Adipocyte (in vitro differentiated cells): ENCODE data around the gene C6orf62.
"Not testable (repeated sequence)": the region's sequence is repeated elsewhere in the genome, so short reads cannot be mapped to it uniquely, and the experiment has no call there.

ENCODE experiments used
- DNase-seq: peaks from one replicate; pipeline ENCODE4 v3.0.0-alpha.2; 2015; ENCODE audit warnings: low read depth
- H3K27me3 ChIP-seq: replicated peaks from 2 replicates; pipeline ENCODE4 v1.7.0; 2013; ENCODE audit warnings: mild to moderate bottlenecking, low read length, moderate library complexity; ENCODE audit not compliant: control insufficient read depth, insufficient read depth
- H3K36me3 ChIP-seq: 2 replicates; pipeline ENCODE4 v1.7.0; 2013; ENCODE audit warnings: low read length, mild to moderate bottlenecking, moderate library complexity; ENCODE audit not compliant: control insufficient read depth, insufficient read depth, severe bottlenecking
- H3K4me1 ChIP-seq: 2 replicates; pipeline ENCODE4 v1.7.0; 2013; ENCODE audit warnings: mild to moderate bottlenecking, low read length, moderate library complexity; ENCODE audit not compliant: control insufficient read depth, insufficient read depth
- H3K4me3 ChIP-seq: 2 replicates; pipeline ENCODE4 v1.7.0; 2013; ENCODE audit warnings: mild to moderate bottlenecking, low read length, moderate library complexity
- H3K9ac ChIP-seq: 2 replicates; pipeline ENCODE4 v1.7.0; 2013; ENCODE audit warnings: mild to moderate bottlenecking, low read length, moderate library complexity
- H3K9me3 ChIP-seq: 2 replicates; pipeline ENCODE4 v1.7.0; 2013; ENCODE audit warnings: mild to moderate bottlenecking, low read length, moderate library complexity; ENCODE audit not compliant: control insufficient read depth

C6orf62 gene

GRCh38 chr6:24719125-24719971, at the start of gene C6orf62:
Gene C6orf62, minus strand, starts transcription at chr6:24719154. Its CDS starts 486 bp downstream, at chr6:24718668.
- peaks cover 27% of the 10 kb centered on the region for H3K4me1 ChIP-seq
- DNase-seq: peak; percentile 71
- H3K27me3 ChIP-seq: no peaks in the 10 kb centered on the region
- H3K4me3 ChIP-seq: peak within 1 kb of the TSS; percentile 100
- H3K36me3 ChIP-seq: peaks cover 38% of the 10 kb centered on the region
- H3K9ac ChIP-seq: peak within 1 kb of the TSS; percentile 100
- H3K9me3 ChIP-seq: no peaks in the 10 kb centered on the region

GRCh38 chr6:24768361-24768760, 49.4 kb upstream of the C6orf62 start:
- no peak overlapping the region for H3K4me3 ChIP-seq
- no peaks in the 10 kb centered on the region for H3K4me1 ChIP-seq
- DNase-seq: no peak
- no peaks in the 10 kb centered on the region for H3K27me3 ChIP-seq
- no peak overlapping the region for H3K9ac ChIP-seq
- no peaks in the 10 kb centered on the region for H3K9me3 ChIP-seq
- no peaks in the 10 kb centered on the region for H3K36me3 ChIP-seq

- Histone ChIP-seq H3K9me3 (no peaks in the 10 kb centered on the region), H3K4me3 (no peak overlapping the region), H3K4me1 (no peaks in the 10 kb centered on the region), H3K27me3 (no peaks in the 10 kb centered on the region), H3K36me3 (no peaks in the 10 kb centered on the region), H3K9ac (no peak overlapping the region)
- DNase-seq: peak; percentile 72
Measured at GRCh38 chr6:24766680-24767462, 47.9 kb upstream of the C6orf62 start.

- DNase-seq, H3K27me3 ChIP-seq, H3K36me3 ChIP-seq, H3K9me3 ChIP-seq, H3K9ac ChIP-seq, H3K4me1 ChIP-seq, H3K4me3 ChIP-seq: not testable (repeated sequence)
Measured at GRCh38 chr6:24765968-24766367, 47.0 kb upstream of the C6orf62 start.

GRCh38 chr6:24764833-24765828, 46.2 kb upstream of the C6orf62 start:
- H3K9ac ChIP-seq, DNase-seq, H3K27me3 ChIP-seq, H3K9me3 ChIP-seq, H3K4me3 ChIP-seq, H3K36me3 ChIP-seq, H3K4me1 ChIP-seq: not testable (repeated sequence)

- Histone ChIP-seq H3K9ac (no peak overlapping the region), H3K27me3 (no peaks in the 10 kb centered on the region), H3K4me3 (no peak overlapping the region), H3K9me3 (no peaks in the 10 kb centered on the region), H3K36me3 (no peaks in the 10 kb centered on the region), H3K4me1 (no peaks in the 10 kb centered on the region)
- no peak for DNase-seq
Measured at GRCh38 chr6:24763578-24763977, 44.6 kb upstream of the C6orf62 start.

- no peak for DNase-seq
- H3K4me3 ChIP-seq: no peak overlapping the region
- no peaks in the 10 kb centered on the region for H3K27me3 ChIP-seq
- no peaks in the 10 kb centered on the region for H3K9me3 ChIP-seq
- no peaks in the 10 kb centered on the region for H3K4me1 ChIP-seq
- H3K36me3 ChIP-seq: no peaks in the 10 kb centered on the region
- H3K9ac ChIP-seq: no peak overlapping the region
Measured at GRCh38 chr6:24761851-24762250, 42.9 kb upstream of the C6orf62 start.

- no peaks in the 10 kb centered on the region for H3K9me3 ChIP-seq
Measured at GRCh38 chr6:24761193-24761835, 42.4 kb upstream of the C6orf62 start.

GRCh38 chr6:24760210-24760609, 41.3 kb upstream of the C6orf62 start:
- Histone ChIP-seq H3K4me3 (no peak overlapping the region), H3K9me3 (no peaks in the 10 kb centered on the region), H3K36me3 (no peaks in the 10 kb centered on the region), H3K9ac (no peak overlapping the region), H3K4me1 (no peaks in the 10 kb centered on the region), H3K27me3 (no peaks in the 10 kb centered on the region)
- DNase-seq: no peak

More at GRCh38 chr6:24761193-24761835, 42.4 kb upstream of the C6orf62 start:
- Histone ChIP-seq H3K4me3 (no peak overlapping the region), H3K4me1 (no peaks in the 10 kb centered on the region), H3K36me3 (no peaks in the 10 kb centered on the region), H3K9ac (no peak overlapping the region), H3K27me3 (no peaks in the 10 kb centered on the region)
- no peak for DNase-seq

- no peak for DNase-seq
- no peaks in the 10 kb centered on the region for H3K27me3 ChIP-seq
- H3K4me1 ChIP-seq: no peaks in the 10 kb centered on the region
- no peak overlapping the region for H3K9ac ChIP-seq
- no peaks in the 10 kb centered on the region for H3K9me3 ChIP-seq
- no peaks in the 10 kb centered on the region for H3K36me3 ChIP-seq
- H3K4me3 ChIP-seq: no peak overlapping the region
Measured at GRCh38 chr6:24759718-24760117, 40.8 kb upstream of the C6orf62 start.
